ENCODE data around the gene SYNRG.
"Not testable (repeated sequence)": the region's sequence is repeated elsewhere in the genome, so short reads cannot be mapped to it uniquely, and the experiment has no call there.

The SYNRG gene, protein sequence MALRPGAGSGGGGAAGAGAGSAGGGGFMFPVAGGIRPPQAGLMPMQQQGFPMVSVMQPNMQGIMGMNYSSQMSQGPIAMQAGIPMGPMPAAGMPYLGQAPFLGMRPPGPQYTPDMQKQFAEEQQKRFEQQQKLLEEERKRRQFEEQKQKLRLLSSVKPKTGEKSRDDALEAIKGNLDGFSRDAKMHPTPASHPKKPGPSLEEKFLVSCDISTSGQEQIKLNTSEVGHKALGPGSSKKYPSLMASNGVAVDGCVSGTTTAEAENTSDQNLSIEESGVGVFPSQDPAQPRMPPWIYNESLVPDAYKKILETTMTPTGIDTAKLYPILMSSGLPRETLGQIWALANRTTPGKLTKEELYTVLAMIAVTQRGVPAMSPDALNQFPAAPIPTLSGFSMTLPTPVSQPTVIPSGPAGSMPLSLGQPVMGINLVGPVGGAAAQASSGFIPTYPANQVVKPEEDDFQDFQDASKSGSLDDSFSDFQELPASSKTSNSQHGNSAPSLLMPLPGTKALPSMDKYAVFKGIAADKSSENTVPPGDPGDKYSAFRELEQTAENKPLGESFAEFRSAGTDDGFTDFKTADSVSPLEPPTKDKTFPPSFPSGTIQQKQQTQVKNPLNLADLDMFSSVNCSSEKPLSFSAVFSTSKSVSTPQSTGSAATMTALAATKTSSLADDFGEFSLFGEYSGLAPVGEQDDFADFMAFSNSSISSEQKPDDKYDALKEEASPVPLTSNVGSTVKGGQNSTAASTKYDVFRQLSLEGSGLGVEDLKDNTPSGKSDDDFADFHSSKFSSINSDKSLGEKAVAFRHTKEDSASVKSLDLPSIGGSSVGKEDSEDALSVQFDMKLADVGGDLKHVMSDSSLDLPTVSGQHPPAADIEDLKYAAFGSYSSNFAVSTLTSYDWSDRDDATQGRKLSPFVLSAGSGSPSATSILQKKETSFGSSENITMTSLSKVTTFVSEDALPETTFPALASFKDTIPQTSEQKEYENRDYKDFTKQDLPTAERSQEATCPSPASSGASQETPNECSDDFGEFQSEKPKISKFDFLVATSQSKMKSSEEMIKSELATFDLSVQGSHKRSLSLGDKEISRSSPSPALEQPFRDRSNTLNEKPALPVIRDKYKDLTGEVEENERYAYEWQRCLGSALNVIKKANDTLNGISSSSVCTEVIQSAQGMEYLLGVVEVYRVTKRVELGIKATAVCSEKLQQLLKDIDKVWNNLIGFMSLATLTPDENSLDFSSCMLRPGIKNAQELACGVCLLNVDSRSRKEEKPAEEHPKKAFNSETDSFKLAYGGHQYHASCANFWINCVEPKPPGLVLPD (N-terminal part only)

GRCh38 chr17:37609170-37610040 is at the start of gene SYNRG:
SYNRG (minus strand) TSS chr17:37609418; CDS start chr17:37609355, 63 bp downstream.
- no peak for FAIRE-seq

- FAIRE-seq = no peak
Observed at GRCh38 chr17:37657202-37657601, 48.0 kb upstream of the SYNRG start.

DNA sequence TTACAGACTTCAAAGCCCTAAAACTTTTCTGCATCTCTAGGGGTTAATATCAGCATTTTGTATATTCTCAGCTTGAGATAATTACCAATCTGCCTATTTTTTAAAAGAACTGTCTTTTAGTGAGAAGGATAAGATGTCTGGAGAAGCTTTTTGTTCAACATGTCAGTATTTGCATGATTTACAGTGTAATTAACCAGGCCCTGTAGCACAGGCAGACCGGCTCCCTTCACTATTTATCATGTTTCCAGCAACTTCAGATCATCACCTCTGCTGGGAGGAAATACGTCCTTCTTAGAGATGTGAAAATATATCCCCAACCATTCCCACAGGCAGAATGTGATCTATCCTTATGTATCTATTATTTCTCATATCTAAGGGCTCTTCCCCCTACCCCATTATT is 42.6 kb upstream of the SYNRG start:
- FAIRE-seq = no peak

- FAIRE-seq = no peak
Observed at GRCh38 chr17:37650419-37651003, 41.3 kb upstream of the SYNRG start.

DNA sequence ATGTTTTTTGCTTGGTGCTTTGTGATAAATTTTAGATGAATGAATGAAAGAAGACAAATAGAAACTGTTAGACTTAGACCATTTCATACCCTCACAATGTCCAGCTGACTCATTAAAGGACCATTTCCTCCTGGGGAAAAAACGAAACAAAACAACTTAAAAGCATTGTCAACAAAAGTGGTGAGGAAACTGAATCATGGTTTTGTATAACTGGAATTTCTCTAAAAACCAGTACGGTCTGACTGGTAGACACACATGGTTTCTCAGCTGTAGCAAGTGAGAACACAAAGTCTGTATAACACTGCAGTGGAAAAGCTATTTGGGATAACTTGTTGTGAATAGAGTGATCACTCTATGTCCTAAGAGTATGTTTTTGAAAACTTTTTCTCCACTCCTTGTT is 39.3 kb upstream of the SYNRG start:
- no peak for FAIRE-seq

- FAIRE-seq = no peak
Observed at GRCh38 chr17:37647856-37648255, 38.6 kb upstream of the SYNRG start.

DNA sequence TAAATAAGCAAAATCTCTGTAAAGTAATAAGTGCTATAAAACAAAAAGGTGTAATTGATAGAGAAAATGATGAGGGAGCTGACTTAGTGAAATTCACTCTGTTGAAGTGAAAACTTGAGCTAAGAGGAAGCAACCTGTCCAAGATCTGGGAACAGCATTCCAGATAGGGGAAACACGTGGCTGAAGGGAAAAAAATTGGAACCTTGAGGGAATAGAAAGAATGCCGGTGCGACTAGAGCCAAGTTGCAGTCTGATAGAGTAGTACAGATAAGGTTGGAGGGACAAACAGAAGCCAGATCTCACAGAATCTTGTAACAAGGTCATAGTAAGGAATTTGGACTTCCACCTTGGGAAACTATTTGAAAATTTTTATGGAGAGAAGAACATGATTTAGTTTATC is 34.7 kb upstream of the SYNRG start:
- no peak for FAIRE-seq

GRCh38 chr17:37643118-37643766 is 34.0 kb upstream of the SYNRG start, which contains the start of gene DDX52:
DDX52 (minus strand) TSS chr17:37643446; CDS start chr17:37643420, 26 bp downstream.
- no peak for FAIRE-seq

GRCh38 chr17:37642681-37643080 is 33.5 kb upstream of the SYNRG start:
- FAIRE-seq = no peak

DNA sequence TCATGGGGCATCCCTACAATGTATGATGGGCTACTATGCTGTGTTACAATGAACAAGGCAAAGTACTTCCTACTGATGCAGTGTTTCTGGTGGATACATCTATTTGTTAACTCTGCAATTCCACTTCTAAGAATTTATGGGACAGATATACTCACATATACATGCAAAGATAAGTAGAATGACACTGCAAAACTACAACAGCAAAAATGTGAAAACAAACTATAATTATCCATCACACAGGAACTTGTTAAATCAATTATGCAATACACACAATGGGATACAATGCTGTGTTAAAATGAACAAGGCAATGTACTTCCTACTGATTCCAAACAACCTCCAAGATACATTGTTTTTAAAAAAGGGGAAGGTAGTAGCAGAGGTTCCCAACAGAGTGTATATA is 30.8 kb upstream of the SYNRG start:
- no peak for FAIRE-seq

DNA sequence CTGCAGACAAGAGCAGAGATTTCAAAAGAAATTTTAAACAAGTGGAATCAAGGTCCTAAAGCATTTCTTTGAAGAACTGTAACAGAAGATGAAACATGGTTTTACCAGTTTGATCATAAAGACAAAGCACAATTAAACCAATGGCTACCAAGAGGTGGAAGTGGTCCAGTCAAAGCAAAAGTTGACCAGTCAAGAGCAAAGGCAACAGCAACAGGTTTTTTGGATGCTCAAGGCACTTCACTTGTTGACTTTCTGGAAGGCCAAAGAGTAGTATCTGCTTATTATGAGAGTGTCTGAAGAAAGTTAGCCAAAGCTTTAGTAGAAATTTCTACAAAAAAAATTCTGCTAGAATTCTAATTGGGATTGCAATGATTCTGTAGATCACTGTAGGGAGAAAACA is 28.7 kb upstream of the SYNRG start:
- FAIRE-seq = no peak

- not testable (repeated sequence) for FAIRE-seq
Observed at GRCh38 chr17:37616430-37616829, 7.2 kb upstream of the SYNRG start.

- FAIRE-seq = no peak
Observed at GRCh38 chr17:37614823-37615222, 5.6 kb upstream of the SYNRG start.

DNA sequence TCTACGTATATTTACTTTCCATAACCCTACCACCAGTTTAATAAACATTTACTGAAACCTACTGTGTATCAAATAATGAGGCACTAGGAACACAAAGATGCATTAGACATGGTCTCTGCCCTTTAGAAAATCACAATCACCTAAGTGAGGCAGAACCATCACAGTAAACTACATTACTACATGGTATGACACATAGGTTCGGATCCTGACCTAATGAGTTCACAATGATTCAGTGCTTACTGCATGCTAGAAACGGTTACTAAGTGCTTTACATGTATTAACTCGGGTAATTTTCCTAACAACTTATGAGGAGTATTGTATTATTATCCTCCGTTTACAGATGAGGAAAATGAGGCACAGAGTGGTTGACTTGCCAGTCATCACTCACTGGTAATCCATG is 5.2 kb upstream of the SYNRG start:
- no peak for FAIRE-seq

GRCh38 chr17:37610971-37611370 is 1.8 kb upstream of the SYNRG start:
- no peak for FAIRE-seq

- not testable (repeated sequence) for FAIRE-seq
Observed at GRCh38 chr17:37610041-37610420, 813 bp upstream of the SYNRG start.

DNA sequence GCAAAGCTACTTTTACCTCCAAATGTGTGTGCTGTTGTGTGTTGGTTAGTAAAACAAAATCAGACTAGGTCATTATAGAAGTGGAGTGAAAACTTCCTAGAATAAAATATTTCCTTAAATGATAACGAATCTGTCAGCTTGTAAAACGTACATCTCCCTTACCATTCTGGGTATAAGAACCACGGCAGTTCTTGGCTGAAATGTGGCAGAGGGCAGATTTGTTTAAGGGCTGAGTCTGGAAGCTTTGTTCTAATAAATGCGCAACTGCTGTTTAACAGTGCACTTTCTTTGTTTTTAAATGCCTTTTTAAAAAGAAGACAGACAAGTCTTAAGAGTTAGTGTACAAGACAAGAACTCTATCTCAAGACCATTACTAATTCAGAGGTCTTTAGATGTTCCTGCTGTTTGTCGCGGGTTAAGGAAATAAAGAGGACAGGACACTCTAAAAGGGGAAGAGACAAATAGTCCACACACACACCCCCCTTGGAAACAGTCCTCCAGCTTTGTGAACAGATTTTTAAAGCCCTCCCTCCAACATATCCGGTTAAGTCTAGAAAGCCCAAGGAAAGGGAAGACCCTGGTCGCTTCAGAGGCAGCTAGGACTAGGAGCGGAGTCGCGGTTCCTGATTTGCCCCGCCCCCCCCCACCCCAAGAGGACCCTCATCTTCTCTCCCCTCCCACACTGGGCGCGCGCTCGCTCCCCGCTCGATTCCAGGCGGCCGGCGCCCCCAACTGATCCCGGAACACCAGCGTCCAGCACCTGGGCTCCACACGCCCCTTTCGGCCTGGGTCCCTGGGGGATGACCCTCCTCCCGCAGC is 658 bp downstream of the SYNRG start:
- FAIRE-seq = no peak

DNA sequence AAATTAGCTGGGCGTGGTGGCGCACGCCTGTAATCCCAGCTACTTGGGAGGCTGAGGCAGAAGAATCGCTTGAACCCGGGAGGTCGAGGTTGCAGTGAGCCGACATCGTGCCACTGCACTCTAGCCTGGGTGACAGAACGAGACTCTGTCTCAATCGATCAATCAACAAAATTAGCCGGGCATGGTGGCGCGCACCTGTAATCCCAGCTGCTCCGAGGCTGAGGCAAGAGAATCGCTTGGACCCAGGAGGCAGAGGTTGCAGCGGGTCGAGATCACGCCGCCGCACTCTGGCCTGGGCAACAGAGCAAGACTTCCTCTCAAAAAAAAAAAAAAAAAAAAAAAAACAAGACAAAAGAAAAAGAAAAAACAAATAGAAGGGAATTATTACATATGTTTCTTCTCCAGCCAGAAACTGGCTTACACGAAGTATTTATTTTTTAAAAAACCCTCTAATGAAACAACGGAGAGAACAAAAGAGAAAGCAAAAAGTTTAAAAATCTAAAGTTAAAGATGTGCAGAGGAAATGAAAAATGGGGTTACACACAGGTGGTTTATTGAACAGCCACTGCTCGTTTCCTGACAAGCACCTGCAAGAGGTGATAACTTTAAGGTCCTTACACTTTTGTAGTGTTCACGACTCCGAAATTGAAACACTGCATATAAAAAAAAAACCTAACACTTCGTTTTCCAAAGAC is 1.4 kb downstream of the SYNRG start:
- no peak for FAIRE-seq

- no peak for FAIRE-seq
Observed at GRCh38 chr17:37605813-37606505, 3.3 kb downstream of the SYNRG start.
